ENCODE data around the gene AHCYL2. TPM values are rescaled to one million over a fixed set of nuclear protein-coding genes. Genes with fewer than 3 reads are reported as not detected.
A peak's percentile ranks its signal among the peaks of the same experiment; 100 is the strongest.

The AHCYL2 gene
- total and polyA plus RNA-seq, 5 donors from 2014 or later, result 6.2 to 18.5 (median 8.3) TPM

DNA sequence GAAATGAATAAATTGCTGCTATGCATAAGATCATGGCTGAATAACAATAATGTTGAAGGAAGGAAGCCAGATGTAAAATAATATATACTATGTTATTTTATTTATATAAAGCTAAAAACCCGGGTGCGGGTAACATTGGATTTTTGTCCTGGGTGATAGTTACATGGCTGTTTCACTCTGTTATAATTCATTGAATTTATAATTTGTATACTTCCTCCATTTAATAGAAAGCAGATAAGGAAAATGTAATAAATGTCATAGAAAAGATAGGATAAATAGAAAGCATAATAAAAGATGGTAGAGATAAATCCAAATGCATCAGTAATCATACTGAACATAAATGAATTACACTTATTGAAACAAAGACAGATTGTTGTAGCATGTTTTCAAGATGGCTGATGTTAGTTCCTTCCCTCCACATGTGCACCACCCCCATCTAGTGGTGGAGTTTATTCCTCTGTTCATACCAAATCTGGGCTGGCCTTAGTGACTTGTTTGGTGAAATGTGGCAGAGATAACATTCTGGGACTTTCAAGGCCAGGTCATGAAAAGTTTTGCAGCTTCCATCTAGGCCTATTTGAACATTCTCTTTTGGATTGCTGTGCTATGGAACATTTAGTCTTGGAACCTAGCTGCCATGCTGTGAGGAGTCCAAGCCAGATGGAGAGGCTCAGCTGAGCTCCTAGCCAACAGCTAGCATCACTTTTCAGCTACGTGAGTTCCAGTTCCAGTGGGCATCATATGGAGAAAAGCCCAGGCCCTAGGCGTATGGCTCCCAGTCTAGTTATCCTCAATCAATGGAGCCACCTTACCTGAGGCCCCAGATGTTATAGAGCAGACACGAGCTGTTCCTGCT is 46.9 kb downstream of the AHCYL2 start:
- H3K27me3 Mint-ChIP-seq, result no peaks in the 10 kb centered on the region
- Histone ChIP-seq H3K27ac (ENCODE audit: insufficient read depth, low read length, poor library complexity, severe bottlenecking) (no peak overlapping the region), H3K4me1 (ENCODE audit: control insufficient read depth, insufficient read depth, low read length, poor library complexity, severe bottlenecking) (no peaks in the 10 kb centered on the region), H3K4me3 (ENCODE audit: low read depth, low read length) (peak overlapping the region; percentile 60), H3K9me3 (ENCODE audit: control insufficient read depth in 2 of 2, low read length in 2 of 2) (no peaks in the 10 kb centered on the region), H3K27me3 (ENCODE audit: control insufficient read depth, insufficient read depth, low read length) (no peaks in the 10 kb centered on the region), H3K36me3 (ENCODE audit: control insufficient read depth, insufficient read depth, low read length) (peaks cover 5% of the 10 kb centered on the region)
- DNase-seq (peak; percentile 53 to 85 (median 78)), ATAC-seq (ENCODE audit: low read depth in 2 of 2) (peak; percentile 92 to 95)
- peak overlapping the region in 2 of 3 donors; percentile 65 to 78 for H3K27ac Mint-ChIP-seq
- H3K36me3 Mint-ChIP-seq, result peaks cover 10% of the 10 kb centered on the region
- peaks cover 5 to 11% (median 8%) of the 10 kb centered on the region in 4 donors for H3K4me1 Mint-ChIP-seq
- peak overlapping the region in 1 of 4 donors; percentile 22 for H3K4me3 Mint-ChIP-seq
- H3K9me3 Mint-ChIP-seq, result no peaks in the 10 kb centered on the region

DNA sequence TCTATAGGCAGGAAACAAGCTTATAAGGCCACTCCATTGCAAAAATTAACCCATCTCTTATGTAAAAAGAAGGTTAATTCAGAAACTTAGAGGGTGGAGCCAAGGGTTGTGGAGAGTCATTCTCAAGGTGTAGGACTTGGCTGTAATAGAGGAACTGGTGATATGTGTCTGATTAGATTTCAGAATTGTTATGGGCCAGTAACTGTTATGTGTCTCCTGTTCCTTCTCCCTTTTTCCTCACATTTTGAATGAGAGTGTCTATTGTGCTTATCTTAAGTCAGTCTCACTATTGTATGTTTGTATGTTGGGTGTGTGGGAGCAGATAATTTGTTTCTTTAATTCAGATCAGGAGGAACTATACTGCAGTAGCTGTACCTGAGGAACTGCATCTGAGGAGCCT is 49.1 kb downstream of the AHCYL2 start:
- H3K27ac Mint-ChIP-seq, result no peak overlapping the region
- DNase-seq (no peak), ATAC-seq (ENCODE audit: low read depth in 2 of 2) (no peak)
- H3K4me1 Mint-ChIP-seq, result peaks cover 6 to 16% (median 8%) of the 10 kb centered on the region in 4 donors
- Histone ChIP-seq H3K27me3 (ENCODE audit: control insufficient read depth, insufficient read depth, low read length) (no peaks in the 10 kb centered on the region), H3K4me1 (ENCODE audit: control insufficient read depth, insufficient read depth, low read length, poor library complexity, severe bottlenecking) (no peaks in the 10 kb centered on the region), H3K4me3 (ENCODE audit: low read depth, low read length) (no peak overlapping the region), H3K27ac (ENCODE audit: insufficient read depth, low read length, poor library complexity, severe bottlenecking) (no peak overlapping the region), H3K36me3 (ENCODE audit: control insufficient read depth, insufficient read depth, low read length) (peaks cover 5% of the 10 kb centered on the region), H3K9me3 (ENCODE audit: control insufficient read depth in 2 of 2, low read length in 2 of 2) (no peaks in the 10 kb centered on the region)
- H3K36me3 Mint-ChIP-seq, result peaks cover 17% of the 10 kb centered on the region
- H3K27me3 Mint-ChIP-seq, result no peaks in the 10 kb centered on the region
- H3K4me3 Mint-ChIP-seq, result no peak overlapping the region
- H3K9me3 Mint-ChIP-seq, result no peaks in the 10 kb centered on the region

DNA sequence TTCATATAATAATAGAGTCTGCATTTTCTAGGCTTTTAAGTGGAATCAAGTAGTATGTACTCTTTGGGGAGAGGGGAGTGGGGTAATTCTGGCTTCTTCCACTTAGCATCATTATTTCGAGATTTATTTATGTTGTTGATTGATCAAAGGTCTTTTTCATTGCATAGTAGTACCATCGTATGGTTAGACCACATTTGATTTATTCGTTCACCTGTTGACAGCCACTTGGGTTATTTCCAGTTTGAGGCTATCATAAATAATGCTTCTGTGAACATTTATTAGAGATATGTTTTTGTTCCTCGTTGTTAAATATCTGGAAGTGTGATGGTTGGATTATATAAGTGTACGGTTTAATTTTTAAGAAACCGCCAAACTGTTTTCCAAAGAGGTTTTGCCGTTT is 52.8 kb downstream of the AHCYL2 start:
- Histone ChIP-seq H3K27ac (ENCODE audit: insufficient read depth, low read length, poor library complexity, severe bottlenecking) (no peak overlapping the region), H3K4me3 (ENCODE audit: low read depth, low read length) (no peak overlapping the region), H3K36me3 (ENCODE audit: control insufficient read depth, insufficient read depth, low read length) (peaks cover 5% of the 10 kb centered on the region), H3K27me3 (ENCODE audit: control insufficient read depth, insufficient read depth, low read length) (no peaks in the 10 kb centered on the region), H3K4me1 (ENCODE audit: control insufficient read depth, insufficient read depth, low read length, poor library complexity, severe bottlenecking) (no peaks in the 10 kb centered on the region), H3K9me3 (ENCODE audit: control insufficient read depth in 2 of 2, low read length in 2 of 2) (no peaks in the 10 kb centered on the region)
- Mint-ChIP-seq H3K4me1 (peaks cover 6 to 17% (median 10%) of the 10 kb centered on the region in 4 donors), H3K9me3 (no peaks in the 10 kb centered on the region), H3K36me3 (peaks cover 31% of the 10 kb centered on the region), H3K27me3 (no peaks in the 10 kb centered on the region), H3K4me3 (no peak overlapping the region), H3K27ac (no peak overlapping the region)
- no peak for DNase-seq
- ATAC-seq (ENCODE audit: low read depth in 2 of 2), result no peak

DNA sequence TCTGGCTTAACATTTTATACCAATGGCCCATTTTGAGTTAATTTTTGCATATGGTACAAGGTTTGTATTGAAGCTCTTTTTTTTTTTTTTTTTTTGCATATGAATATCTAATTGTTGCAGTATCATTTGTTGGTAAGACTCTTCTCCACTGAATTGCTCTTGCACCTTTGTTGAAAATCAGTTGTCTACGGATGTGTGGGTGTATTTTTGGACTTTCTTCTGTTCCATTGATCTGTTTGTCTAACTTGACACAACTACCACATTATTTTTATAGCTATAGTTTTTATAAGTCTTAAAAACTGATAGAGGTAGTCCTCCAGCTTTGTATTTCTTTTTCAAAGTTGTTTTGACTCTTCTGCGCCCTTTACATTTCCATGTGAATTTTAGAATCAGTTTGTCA is 53.9 kb downstream of the AHCYL2 start:
- H3K4me3 Mint-ChIP-seq, result no peak overlapping the region
- DNase-seq, result no peak

DNA sequence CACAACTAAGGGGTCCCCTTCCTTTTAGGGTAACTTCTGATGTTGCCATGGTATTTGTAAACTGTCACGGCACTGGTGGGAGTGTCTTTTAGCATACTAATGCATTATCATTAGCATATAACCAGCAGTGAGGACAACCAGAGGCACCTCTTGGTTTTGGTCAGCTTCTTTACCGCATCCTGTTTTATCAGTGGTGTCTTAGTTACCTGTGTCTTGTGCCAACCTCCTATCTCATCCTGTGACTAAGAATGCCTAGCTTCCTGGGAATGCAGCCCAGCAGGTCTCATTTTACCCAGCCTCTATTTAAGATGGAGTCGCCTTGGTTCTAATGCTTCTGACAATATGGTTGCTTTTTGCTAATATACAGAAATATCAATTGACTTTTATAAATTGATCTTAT is 54.9 kb downstream of the AHCYL2 start:
- Mint-ChIP-seq H3K27me3 (no peaks in the 10 kb centered on the region), H3K36me3 (peaks cover 22% of the 10 kb centered on the region), H3K9me3 (no peaks in the 10 kb centered on the region), H3K27ac (peak overlapping the region in 1 of 3 donors; percentile 44), H3K4me1 (peaks cover 6 to 21% (median 10%) of the 10 kb centered on the region in 4 donors), H3K4me3 (no peak overlapping the region)
- Histone ChIP-seq H3K4me3 (ENCODE audit: low read depth, low read length) (no peak overlapping the region), H3K4me1 (ENCODE audit: control insufficient read depth, insufficient read depth, low read length, poor library complexity, severe bottlenecking) (no peaks in the 10 kb centered on the region), H3K27me3 (ENCODE audit: control insufficient read depth, insufficient read depth, low read length) (no peaks in the 10 kb centered on the region), H3K36me3 (ENCODE audit: control insufficient read depth, insufficient read depth, low read length) (peaks cover 5% of the 10 kb centered on the region), H3K27ac (ENCODE audit: insufficient read depth, low read length, poor library complexity, severe bottlenecking) (no peak overlapping the region), H3K9me3 (ENCODE audit: control insufficient read depth in 2 of 2, low read length in 2 of 2) (no peaks in the 10 kb centered on the region)
- DNase-seq (peak in 1 of 3 donors; percentile 18), ATAC-seq (ENCODE audit: low read depth in 2 of 2) (no peak)

More for the DNA sequence above, 53.9 kb downstream of the AHCYL2 start:
- no peaks in the 10 kb centered on the region for H3K27me3 ChIP-seq (ENCODE audit: control insufficient read depth, insufficient read depth, low read length)
- peak overlapping the region in 1 of 3 donors; percentile 44 for H3K27ac Mint-ChIP-seq
- H3K9me3 Mint-ChIP-seq, result no peaks in the 10 kb centered on the region
- H3K4me3 ChIP-seq (ENCODE audit: low read depth, low read length), result no peak overlapping the region
- peaks cover 6 to 21% (median 10%) of the 10 kb centered on the region in 4 donors for H3K4me1 Mint-ChIP-seq
- H3K4me1 ChIP-seq (ENCODE audit: control insufficient read depth, insufficient read depth, low read length, poor library complexity, severe bottlenecking), result no peaks in the 10 kb centered on the region
- ATAC-seq (ENCODE audit: low read depth in 2 of 2), result no peak
- peaks cover 9% of the 10 kb centered on the region for H3K36me3 ChIP-seq (ENCODE audit: control insufficient read depth, insufficient read depth, low read length)
- H3K27ac ChIP-seq (ENCODE audit: insufficient read depth, low read length, poor library complexity, severe bottlenecking), result no peak overlapping the region
- H3K9me3 ChIP-seq (ENCODE audit: control insufficient read depth in 2 of 2, low read length in 2 of 2), result no peaks in the 10 kb centered on the region
- H3K36me3 Mint-ChIP-seq, result peaks cover 32% of the 10 kb centered on the region
- no peaks in the 10 kb centered on the region for H3K27me3 Mint-ChIP-seq

DNA sequence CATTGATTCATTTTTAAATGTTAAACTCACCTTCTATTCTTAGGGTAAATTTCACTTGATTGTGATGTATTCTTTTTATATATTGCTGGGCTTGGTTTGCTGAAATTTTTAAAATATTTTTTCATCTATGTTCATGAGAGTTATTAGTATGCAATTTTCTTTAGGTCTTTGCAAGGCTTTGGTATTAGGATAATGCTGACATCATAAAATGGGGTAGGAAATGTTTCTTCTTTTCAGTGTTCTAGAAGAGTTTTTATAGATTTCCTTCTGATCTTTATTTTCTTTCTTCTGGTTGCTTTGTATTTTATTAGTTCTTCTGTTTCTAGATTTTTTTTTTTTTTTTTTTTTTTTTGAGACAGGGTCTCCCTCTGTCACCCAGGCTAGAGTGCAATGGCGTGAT is 56.3 kb downstream of the AHCYL2 start:
- H3K4me1 ChIP-seq (ENCODE audit: control insufficient read depth, insufficient read depth, low read length, poor library complexity, severe bottlenecking), result no peaks in the 10 kb centered on the region
- DNase-seq (no peak), ATAC-seq (ENCODE audit: low read depth in 2 of 2) (no peak)
- peaks cover 28% of the 10 kb centered on the region for H3K36me3 Mint-ChIP-seq
- H3K4me3 ChIP-seq (ENCODE audit: low read depth, low read length), result no peak overlapping the region
- H3K27ac ChIP-seq (ENCODE audit: insufficient read depth, low read length, poor library complexity, severe bottlenecking), result no peak overlapping the region
- no peak overlapping the region for H3K27ac Mint-ChIP-seq
- H3K9me3 ChIP-seq (ENCODE audit: control insufficient read depth in 2 of 2, low read length in 2 of 2), result no peaks in the 10 kb centered on the region
- no peaks in the 10 kb centered on the region for H3K27me3 ChIP-seq (ENCODE audit: control insufficient read depth, insufficient read depth, low read length)
- H3K27me3 Mint-ChIP-seq, result no peaks in the 10 kb centered on the region
- H3K9me3 Mint-ChIP-seq, result no peaks in the 10 kb centered on the region
- H3K36me3 ChIP-seq (ENCODE audit: control insufficient read depth, insufficient read depth, low read length), result peaks cover 4% of the 10 kb centered on the region
- H3K4me3 Mint-ChIP-seq, result no peak overlapping the region
- H3K4me1 Mint-ChIP-seq, result peaks cover 6 to 21% (median 10%) of the 10 kb centered on the region in 4 donors

DNA sequence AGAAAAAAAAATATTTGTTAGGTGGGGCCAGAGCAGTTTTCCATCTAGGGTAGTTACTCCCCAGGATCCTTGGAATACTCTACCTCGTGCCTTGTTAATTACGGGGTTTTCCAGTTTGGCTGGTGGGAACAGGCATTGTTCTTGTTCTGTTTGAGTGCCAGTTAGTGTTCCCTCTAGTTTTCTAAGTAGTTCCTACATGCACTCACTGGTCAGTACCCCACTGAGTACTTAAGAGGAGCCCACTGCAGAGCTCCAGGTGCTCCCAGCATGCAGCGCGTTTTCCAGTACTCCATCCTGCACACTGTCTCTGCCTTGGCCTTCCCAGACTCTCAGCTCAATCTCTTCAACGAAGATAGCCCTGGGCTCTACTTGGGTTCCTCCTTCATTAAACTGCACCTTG is 58.0 kb downstream of the AHCYL2 start:
- Mint-ChIP-seq H3K4me3 (no peak overlapping the region), H3K27me3 (no peaks in the 10 kb centered on the region), H3K36me3 (peaks cover 28% of the 10 kb centered on the region), H3K9me3 (no peaks in the 10 kb centered on the region), H3K27ac (no peak overlapping the region), H3K4me1 (peaks cover 6 to 21% (median 12%) of the 10 kb centered on the region in 4 donors)
- H3K4me1 ChIP-seq (ENCODE audit: control insufficient read depth, insufficient read depth, low read length, poor library complexity, severe bottlenecking), result no peaks in the 10 kb centered on the region
- no peaks in the 10 kb centered on the region for H3K27me3 ChIP-seq (ENCODE audit: control insufficient read depth, insufficient read depth, low read length)
- H3K4me3 ChIP-seq (ENCODE audit: low read depth, low read length), result no peak overlapping the region
- H3K27ac ChIP-seq (ENCODE audit: insufficient read depth, low read length, poor library complexity, severe bottlenecking), result no peak overlapping the region
- no peaks in the 10 kb centered on the region for H3K9me3 ChIP-seq (ENCODE audit: control insufficient read depth in 2 of 2, low read length in 2 of 2)
- no peak for DNase-seq
- ATAC-seq (ENCODE audit: low read depth in 2 of 2), result no peak
- H3K36me3 ChIP-seq (ENCODE audit: control insufficient read depth, insufficient read depth, low read length), result peaks cover 4% of the 10 kb centered on the region

DNA sequence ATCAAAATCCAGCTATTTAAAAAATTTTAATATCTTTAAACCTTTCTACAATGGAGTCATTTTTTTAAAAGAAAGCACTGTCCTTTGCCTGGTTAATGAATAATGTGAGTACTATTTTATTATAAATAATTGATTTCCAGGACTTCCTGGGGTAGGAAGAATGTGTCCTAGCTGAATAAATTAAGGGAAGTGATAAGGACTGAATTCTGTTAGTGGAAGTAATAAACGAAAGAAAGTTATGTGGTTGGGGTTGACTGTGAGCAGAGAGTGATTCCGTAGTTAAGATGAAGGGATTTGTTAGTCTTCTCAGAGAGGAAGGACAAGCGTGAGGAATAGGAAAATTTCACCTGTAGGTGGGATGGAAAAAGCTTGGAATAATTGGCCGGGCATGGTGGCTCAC is 59.1 kb downstream of the AHCYL2 start:
- Mint-ChIP-seq H3K4me1 (peaks cover 6 to 16% (median 10%) of the 10 kb centered on the region in 4 donors), H3K9me3 (no peaks in the 10 kb centered on the region)

More for the DNA sequence above, 59.1 kb downstream of the AHCYL2 start:
- Mint-ChIP-seq H3K27me3 (no peaks in the 10 kb centered on the region), H3K4me3 (no peak overlapping the region), H3K27ac (no peak overlapping the region), H3K36me3 (peaks cover 24% of the 10 kb centered on the region)
- Histone ChIP-seq H3K27ac (ENCODE audit: insufficient read depth, low read length, poor library complexity, severe bottlenecking) (no peak overlapping the region), H3K36me3 (ENCODE audit: control insufficient read depth, insufficient read depth, low read length) (peaks cover 4% of the 10 kb centered on the region), H3K27me3 (ENCODE audit: control insufficient read depth, insufficient read depth, low read length) (no peaks in the 10 kb centered on the region), H3K4me1 (ENCODE audit: control insufficient read depth, insufficient read depth, low read length, poor library complexity, severe bottlenecking) (no peaks in the 10 kb centered on the region), H3K4me3 (ENCODE audit: low read depth, low read length) (no peak overlapping the region), H3K9me3 (ENCODE audit: control insufficient read depth in 2 of 2, low read length in 2 of 2) (no peaks in the 10 kb centered on the region)
- DNase-seq (no peak), ATAC-seq (ENCODE audit: low read depth in 2 of 2) (no peak)

All from CD4-positive, CD25-positive, alpha-beta regulatory T cell (primary cell).